GM21526 (cell line): ENCODE measurements around the gene RHAG.
"Not testable (repeated sequence)": the region's sequence is repeated elsewhere in the genome, so short reads cannot be mapped to it uniquely, and the experiment has no call there.

ENCODE experiments used
- ATAC-seq: cut with Tn5 transposase; IDR thresholded peaks from one replicate; pipeline ENCODE4 v1.9.1; 2021; ENCODE audit warnings: moderate library complexity; ENCODE audit not compliant: unreplicated experiment, low FRiP score

The RHAG gene

GRCh38 chr6:49636713-49637349, at the start of gene RHAG:
TSS of gene RHAG (minus strand) at chr6:49636839. CDS start at chr6:49636812, 27 bp downstream.
- no peak for ATAC-seq

- ATAC-seq: no peak
Measured at GRCh38 chr6:49676671-49677281, 40.1 kb upstream of the RHAG start.

- no peak for ATAC-seq
Measured at GRCh38 chr6:49675816-49676215, 39.2 kb upstream of the RHAG start.

GRCh38 chr6:49668083-49668511, 31.5 kb upstream of the RHAG start:
- ATAC-seq: no peak

GRCh38 chr6:49666930-49667757, 30.5 kb upstream of the RHAG start:
- ATAC-seq: no peak

- ATAC-seq: no peak
Measured at GRCh38 chr6:49666480-49666879, 29.8 kb upstream of the RHAG start.

- ATAC-seq: no peak
Measured at GRCh38 chr6:49664817-49665216, 28.2 kb upstream of the RHAG start.

- not testable (repeated sequence) for ATAC-seq
Measured at GRCh38 chr6:49664054-49664453, 27.4 kb upstream of the RHAG start.

- ATAC-seq: no peak
Measured at GRCh38 chr6:49662892-49663261, 26.2 kb upstream of the RHAG start.

GRCh38 chr6:49662231-49662891, 25.7 kb upstream of the RHAG start:
- ATAC-seq: no peak

- no peak for ATAC-seq
Measured at GRCh38 chr6:49653942-49654341, 17.3 kb upstream of the RHAG start.

GRCh38 chr6:49653438-49653837, 16.8 kb upstream of the RHAG start:
- ATAC-seq: no peak

GRCh38 chr6:49651239-49651638, 14.6 kb upstream of the RHAG start:
- ATAC-seq: no peak

GRCh38 chr6:49649988-49650387, 13.3 kb upstream of the RHAG start:
- no peak for ATAC-seq

- ATAC-seq: no peak
Measured at GRCh38 chr6:49648036-49648435, 11.4 kb upstream of the RHAG start.

GRCh38 chr6:49647476-49647875, 10.8 kb upstream of the RHAG start:
- ATAC-seq: no peak

GRCh38 chr6:49646942-49647341, 10.3 kb upstream of the RHAG start:
- no peak for ATAC-seq

- no peak for ATAC-seq
Measured at GRCh38 chr6:49646130-49646824, 9.6 kb upstream of the RHAG start.

- ATAC-seq: no peak
Measured at GRCh38 chr6:49645139-49645538, 8.5 kb upstream of the RHAG start.

- ATAC-seq: no peak
Measured at GRCh38 chr6:49639177-49639817, 2.7 kb upstream of the RHAG start.
